Testis (tissue), 2 donors: ENCODE results near the gene ERI3.

Source experiments
- CTCF ChIP-seq, 3 experiments: fragments of 450-650 bp in 2 of 3; fragments of 200-600 bp in 1 of 3; sonication (generic) in 1 of 3; IDR thresholded peaks; one replicate each; pipeline ENCODE4 v1.5.1; 2016 to 2019; ENCODE audit warnings: antibody characterized with exemption in 3 of 3, mild to moderate bottlenecking in 2 of 3, moderate library complexity in 1 of 3
- POLR2A ChIP-seq: fragments of 450-650 bp; IDR thresholded peaks from one replicate; pipeline ENCODE4 v1.6.1; 2017; ENCODE audit warnings: antibody characterized with exemption, mild to moderate bottlenecking, moderate library complexity

DNA sequence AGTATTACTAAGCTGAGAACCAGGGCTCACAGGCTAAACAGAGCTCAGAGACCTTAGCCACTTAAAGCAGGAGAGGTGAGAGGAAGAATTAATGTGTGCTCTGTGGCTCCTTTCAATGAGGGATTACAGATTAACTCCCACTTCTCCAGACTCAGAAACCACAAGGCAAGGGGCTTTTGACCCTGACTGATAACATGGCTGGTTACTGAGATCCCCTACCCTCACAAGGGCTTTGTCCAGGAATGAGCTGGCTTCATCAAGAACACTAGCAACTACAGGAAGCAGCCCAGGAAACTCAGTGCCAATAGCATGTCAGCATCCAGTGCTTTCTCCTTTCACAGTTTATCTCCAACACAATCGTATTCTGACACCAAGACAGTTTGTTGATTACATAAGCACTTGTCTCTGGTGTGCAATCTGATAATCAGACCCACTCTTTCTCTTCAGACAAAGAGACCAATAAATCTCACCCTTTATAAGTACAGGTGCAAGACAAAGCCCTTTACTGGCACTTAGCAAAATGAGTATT, 38.8 kb downstream of the ERI3 start:
- TF ChIP-seq CTCF (IDR thresholded peaks at IDR 0.05): no peak
- no peak for TF ChIP-seq POLR2A
